HCT116 (cell line): Measurements from ENCODE around the gene LUC7L2. TPM values are rescaled to one million over a fixed set of nuclear protein-coding genes. Genes with fewer than 3 reads are reported as not detected.
"Not testable (repeated sequence)": the region's sequence is repeated elsewhere in the genome, so short reads cannot be mapped to it uniquely, and the experiment has no call there.

Experiments
- ATAC-seq: fragments of 200-7000 bp; cut with Tn5 transposase; 2 replicates; pipeline ENCODE4 v1.9.1; 2020; ENCODE audit warnings: mild to moderate bottlenecking, moderate library complexity
- BruUV-seq: library from RNA; stranded (reverse); fragments of 400-500 nt; replicated peaks from 2 replicates; lab custom pipeline; 2021; lab: Mats Ljungman, UMichigan
- CTCF ChIA-PET: fragments of 300-600 bp; sonication (Branson Sonifier 250); formaldehyde crosslinking; loops from one replicate; lab custom pipeline; 2021; ENCODE audit warnings: antibody characterized with exemption; lab: Charles Lee
- POLR2A ChIA-PET: fragments of 300-600, 350-600 bp; sonication (Branson Sonifier 250); formaldehyde crosslinking; loops from one replicate; lab custom pipeline; 2021; ENCODE audit warnings: antibody characterized with exemption; lab: Charles Lee
- RAD21 ChIA-PET, 2 experiments: fragments of 300-600 bp; sonication (Branson Sonifier 250); formaldehyde crosslinking; loops; one replicate each; lab custom pipeline; 2023; ENCODE audit warnings: low total read pairs in 2 of 2; ENCODE audit not compliant: uncharacterized antibody in 2 of 2, unreplicated experiment in 2 of 2, low non-redundant PET in 1 of 2; lab: Charles Lee
- DNase-seq: peaks from one replicate; pipeline ENCODE4 v3.0.0-alpha.2; 2010; ENCODE audit warnings: low read depth, low spot score
- H2AFZ ChIP-seq: fragments of 200-600 bp; shearing (Covaris generic), sonication (generic); 2 replicates; pipeline ENCODE4 v1.6.1; 2017; ENCODE audit warnings: low read depth, mixed run types, mixed read lengths, antibody characterized with exemption, low read length; ENCODE audit not compliant: poor library complexity, severe bottlenecking
- H3K27ac ChIP-seq: 2 replicates; pipeline ENCODE4 v1.5.1; 2012; ENCODE audit warnings: low read depth, low read length
- H3K27me3 ChIP-seq: fragments of 200-600 bp; sonication (generic); 2 replicates; pipeline ENCODE4 v1.6.1; 2016; ENCODE audit warnings: mixed run types, low read length, mixed read lengths; ENCODE audit not compliant: insufficient read depth
- H3K36me3 ChIP-seq, 2 experiments: fragments of 200-500 bp in 1 of 2; fragments of 200-600 bp in 1 of 2; sonication (Bioruptor generic) in 1 of 2; sonication (generic) in 1 of 2; 2 replicates each; pipeline versions ENCODE4 v1.5.1 to v1.6.1; 2014 to 2016; ENCODE audit warnings: low read length in 2 of 2, inconsistent platforms in 1 of 2, mixed read lengths in 1 of 2, mixed run types in 1 of 2; ENCODE audit not compliant: insufficient read depth in 2 of 2, control insufficient read depth in 1 of 2
- H3K4me1 ChIP-seq, 2 experiments: fragments of 200-600 bp in 1 of 2; sonication (generic) in 1 of 2; 2 replicates each; pipeline versions ENCODE4 v1.5.1 to v1.6.1; 2012 to 2017; ENCODE audit warnings: low read length in 2 of 2, inconsistent platforms in 1 of 2, mild to moderate bottlenecking in 1 of 2, mixed read lengths in 1 of 2, mixed run types in 1 of 2, moderate library complexity in 1 of 2; ENCODE audit not compliant: insufficient read depth in 2 of 2, control insufficient read depth in 1 of 2
- H3K4me2 ChIP-seq: fragments of 200-600 bp; sonication (generic); 2 replicates; pipeline ENCODE4 v1.6.1; 2017; ENCODE audit warnings: mixed run types, low read length, mixed read lengths
- H3K4me3 ChIP-seq, 2 experiments: fragments of 200-600 bp in 1 of 2; sonication (generic) in 1 of 2; replicated peaks in 1 of 2; 2 replicates each; pipeline ENCODE4 v1.5.1; 2011 to 2016; ENCODE audit warnings: low read length in 2 of 2, control low read depth in 1 of 2, low read depth in 1 of 2, mild to moderate bottlenecking in 1 of 2, mixed read lengths in 1 of 2, mixed run types in 1 of 2
- H3K79me2 ChIP-seq: fragments of 200-600 bp; sonication (generic); 2 replicates; pipeline ENCODE4 v1.6.1; 2017; ENCODE audit warnings: mild to moderate bottlenecking, mixed run types, low read length, moderate library complexity, mixed read lengths; ENCODE audit not compliant: insufficient read depth
- H3K9ac ChIP-seq: fragments of 200-600 bp; sonication (generic); 2 replicates; pipeline ENCODE4 v1.6.1; 2016; ENCODE audit warnings: low read length, mixed read lengths
- H3K9me2 ChIP-seq: fragments of 200-600 bp; sonication (generic), shearing (Covaris generic); 2 replicates; pipeline ENCODE4 v1.6.1; 2017; ENCODE audit warnings: mixed run types, mild to moderate bottlenecking, moderate library complexity; ENCODE audit not compliant: insufficient read depth
- H3K9me3 ChIP-seq, 2 experiments: fragments of 200-500 bp in 1 of 2; fragments of 200-600 bp in 1 of 2; sonication (Bioruptor generic) in 1 of 2; sonication (generic) in 1 of 2; 2 replicates each; pipeline ENCODE4 v1.6.1; 2014 to 2017; ENCODE audit warnings: low read length in 2 of 2, mixed read lengths in 2 of 2, inconsistent platforms in 1 of 2, low read depth in 1 of 2, mild to moderate bottlenecking in 1 of 2, mixed run types in 1 of 2, moderate library complexity in 1 of 2; ENCODE audit not compliant: control insufficient read depth in 1 of 2, insufficient read depth in 1 of 2
- H4K20me1 ChIP-seq: fragments of 200-600 bp; sonication (generic), shearing (Covaris generic); 2 replicates; pipeline ENCODE4 v1.6.1; 2017; ENCODE audit warnings: mixed run types, mild to moderate bottlenecking, moderate library complexity; ENCODE audit not compliant: insufficient read depth
- ATF3 ChIP-seq: IDR thresholded peaks from 2 replicates; pipeline ENCODE4 v1.6.1; 2012
- CBX3 ChIP-seq: IDR thresholded peaks from 2 replicates; pipeline ENCODE4 v1.6.1; 2012; ENCODE audit warnings: low read depth
- CEBPB ChIP-seq: IDR thresholded peaks from 2 replicates; pipeline ENCODE4 v1.6.1; 2012; ENCODE audit warnings: low read depth
- EGR1 ChIP-seq: IDR thresholded peaks from 2 replicates; pipeline ENCODE4 v1.6.1; 2012; ENCODE audit warnings: low read depth
- EZH2 ChIP-seq: fragments of 200-600 bp; sonication (generic); IDR thresholded peaks from 2 replicates; pipeline ENCODE4 v1.6.1; 2017; ENCODE audit warnings: antibody characterized with exemption, mixed run types
- EZH2phosphoT487 ChIP-seq: fragments of 200-600 bp; IDR thresholded peaks from 2 replicates; pipeline ENCODE4 v1.6.1; 2018; ENCODE audit warnings: antibody characterized with exemption, borderline replicate concordance
- FOSL1 ChIP-seq: IDR thresholded peaks from 2 replicates; pipeline ENCODE4 v1.6.1; 2012; ENCODE audit warnings: low read depth
- JUND ChIP-seq: IDR thresholded peaks from 2 replicates; pipeline ENCODE4 v1.6.1; 2012
- POLR2A ChIP-seq: IDR thresholded peaks from 2 replicates; pipeline ENCODE4 v1.7.0; 2011; ENCODE audit warnings: borderline replicate concordance; ENCODE audit not compliant: insufficient read depth, insufficient read length; ENCODE audit errors: extremely low read depth
- POLR2AphosphoS5 ChIP-seq: IDR thresholded peaks from 2 replicates; pipeline ENCODE4 v1.6.1; 2011; ENCODE audit warnings: mild to moderate bottlenecking, low read depth, low read length, moderate library complexity
- RAD21 ChIP-seq: IDR thresholded peaks from 2 replicates; pipeline ENCODE4 v1.6.1; 2012; ENCODE audit warnings: low read depth, mild to moderate bottlenecking
- SIN3A ChIP-seq: IDR thresholded peaks from 2 replicates; pipeline ENCODE4 v1.6.1; 2012; ENCODE audit warnings: low read depth
- SP1 ChIP-seq: IDR thresholded peaks from 2 replicates; pipeline ENCODE4 v1.6.1; 2012; ENCODE audit warnings: low read depth
- SRF ChIP-seq: IDR thresholded peaks from 2 replicates; pipeline ENCODE4 v1.6.1; 2012; ENCODE audit warnings: low read depth
- TCF7L2 ChIP-seq: IDR thresholded peaks from 2 replicates; pipeline ENCODE4 v1.7.0; 2011; ENCODE audit warnings: borderline replicate concordance, inconsistent platforms; ENCODE audit not compliant: insufficient read depth, insufficient read length; ENCODE audit errors: extremely low read depth
- YY1 ChIP-seq: IDR thresholded peaks from 2 replicates; pipeline ENCODE4 v1.6.1; 2011; ENCODE audit warnings: low read length, low read depth, moderate library complexity, mild to moderate bottlenecking; ENCODE audit not compliant: insufficient replicate concordance; ENCODE audit errors: extremely low read depth
- ZNF274 ChIP-seq: fragments of 200-500 bp; sonication (Bioruptor generic); IDR thresholded peaks from 2 replicates; pipeline ENCODE4 v1.6.1; 2014; ENCODE audit warnings: mild to moderate bottlenecking, low read depth, low read length, inconsistent platforms
- intact Hi-C: fragments of 100-400 bp; cut with micrococcal nuclease; formaldehyde crosslinking; loops from 2 replicates; pipeline ENCODE4 v1.10.0; 2022
- total RNA-seq: library from RNA; stranded (reverse); gene quantifications from one replicate; pipeline ENCODE4 v1.2.1, GENCODE V29; 2021; ENCODE audit not compliant: unreplicated experiment
- TF ChIP-seq, protein P1 (sequence below): IDR thresholded peaks from 2 replicates; pipeline ENCODE4 v1.6.1; 2011; ENCODE audit warnings: mild to moderate bottlenecking, low read length, moderate library complexity; ENCODE audit not compliant: insufficient replicate concordance; ENCODE audit errors: extremely low read depth
- TF ChIP-seq, protein P2 (sequence below): IDR thresholded peaks from 2 replicates; pipeline ENCODE4 v1.6.1; 2012

Gene LUC7L2
- total RNA-seq, 1 experiment from 2014 or later = 98.8 TPM

GRCh38 chr7:139429735-139430134 lies 70.0 kb downstream of the LUC7L2 start:
- BruUV-seq, H3K4me2 ChIP-seq, H3K27ac ChIP-seq, POLR2A ChIA-PET, DNase-seq, H3K36me3 ChIP-seq, H3K27me3 ChIP-seq, H3K9ac ChIP-seq, H3K9me3 ChIP-seq, H4K20me1 ChIP-seq, H3K4me3 ChIP-seq, H2AFZ ChIP-seq, ATAC-seq, H3K79me2 ChIP-seq, H3K9me2 ChIP-seq, CTCF ChIA-PET, intact Hi-C loops, RAD21 ChIA-PET: not testable (repeated sequence)
- H3K4me1 ChIP-seq = peaks cover 15 to 37% of the 10 kb centered on the region in 2 experiments

DNA sequence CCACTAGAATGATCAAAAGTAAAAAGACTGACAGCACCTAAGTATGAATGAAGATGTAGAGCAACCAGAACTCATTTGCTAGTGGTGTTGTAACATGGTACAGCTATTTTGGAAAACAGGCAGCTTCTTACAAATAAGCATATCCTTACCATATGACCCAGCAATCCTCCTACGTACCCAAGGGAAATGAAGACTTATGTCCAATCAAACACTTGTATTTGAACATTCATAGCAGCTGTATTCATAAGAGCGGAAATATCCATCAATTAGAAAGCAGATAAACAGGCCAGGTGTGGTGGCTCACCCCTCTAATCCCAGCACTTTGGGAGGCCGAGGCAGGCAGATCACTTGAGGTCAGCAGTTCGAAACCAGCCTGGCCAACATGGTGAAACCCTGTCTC lies 70.7 kb downstream of the LUC7L2 start:
- no peaks in the 10 kb centered on the region for H3K36me3 ChIP-seq
- RAD21 ChIA-PET = no interaction called here
- no peaks in the 10 kb centered on the region; the same call in 1 of the 2 replicates for H4K20me1 ChIP-seq
- H3K4me3 ChIP-seq = no peak overlapping the region
- no peak overlapping the region for H3K9ac ChIP-seq
- H2AFZ ChIP-seq = no peak overlapping the region
- H3K4me1 ChIP-seq = peaks cover 13 to 34% of the 10 kb centered on the region in 2 experiments
- H3K9me3 ChIP-seq = no peaks in the 10 kb centered on the region
- 0 out of 2 replicates have a peak overlapping the region, but pooled peaks have one; percentile 1 for H3K27ac ChIP-seq
- POLR2A ChIA-PET = no interaction called here
- peak overlapping the region; percentile 20; the same call in 1 of the 2 replicates for H3K4me2 ChIP-seq
- ATAC-seq (no peak), DNase-seq (no peak)
- intact Hi-C loops = no loop called here
- no TSS peak for BruUV-seq
- H3K79me2 ChIP-seq = no peaks in the 10 kb centered on the region
- H3K27me3 ChIP-seq = no peaks in the 10 kb centered on the region
- CTCF ChIA-PET = interaction anchor here (1.4 kb wide), 1 partner anchor 190 kb away, joined by 3 read pairs; no protein-coding TSS in a partner anchor
- no peaks in the 10 kb centered on the region for H3K9me2 ChIP-seq
- no peak for TF ChIP-seq ATF3
- TF ChIP-seq JUND = no peak
- no peak for TF ChIP-seq SIN3A
- no peak for TF ChIP-seq EZH2phosphoT487
- no peak for TF ChIP-seq CBX3
- TF ChIP-seq SRF = no peak
- no peak for TF ChIP-seq YY1
- no peak for TF ChIP-seq EZH2
- TF ChIP-seq, protein P1, sequence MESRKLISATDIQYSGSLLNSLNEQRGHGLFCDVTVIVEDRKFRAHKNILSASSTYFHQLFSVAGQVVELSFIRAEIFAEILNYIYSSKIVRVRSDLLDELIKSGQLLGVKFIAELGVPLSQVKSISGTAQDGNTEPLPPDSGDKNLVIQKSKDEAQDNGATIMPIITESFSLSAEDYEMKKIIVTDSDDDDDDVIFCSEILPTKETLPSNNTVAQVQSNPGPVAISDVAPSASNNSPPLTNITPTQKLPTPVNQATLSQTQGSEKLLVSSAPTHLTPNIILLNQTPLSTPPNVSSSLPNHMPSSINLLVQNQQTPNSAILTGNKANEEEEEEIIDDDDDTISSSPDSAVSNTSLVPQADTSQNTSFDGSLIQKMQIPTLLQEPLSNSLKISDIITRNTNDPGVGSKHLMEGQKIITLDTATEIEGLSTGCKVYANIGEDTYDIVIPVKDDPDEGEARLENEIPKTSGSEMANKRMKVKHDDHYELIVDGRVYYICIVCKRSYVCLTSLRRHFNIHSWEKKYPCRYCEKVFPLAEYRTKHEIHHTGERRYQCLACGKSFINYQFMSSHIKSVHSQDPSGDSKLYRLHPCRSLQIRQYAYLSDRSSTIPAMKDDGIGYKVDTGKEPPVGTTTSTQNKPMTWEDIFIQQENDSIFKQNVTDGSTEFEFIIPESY = no peak
- TF ChIP-seq, protein P2, sequence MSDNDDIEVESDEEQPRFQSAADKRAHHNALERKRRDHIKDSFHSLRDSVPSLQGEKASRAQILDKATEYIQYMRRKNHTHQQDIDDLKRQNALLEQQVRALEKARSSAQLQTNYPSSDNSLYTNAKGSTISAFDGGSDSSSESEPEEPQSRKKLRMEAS = no peak
- TF ChIP-seq RAD21 = no peak
- TF ChIP-seq POLR2A = no peak
- TF ChIP-seq TCF7L2 = no peak
- TF ChIP-seq EGR1 = no peak
- TF ChIP-seq CEBPB = no peak
- no peak for TF ChIP-seq ZNF274
- no peak for TF ChIP-seq POLR2AphosphoS5
- no peak for TF ChIP-seq FOSL1
- no peak for TF ChIP-seq SP1
